Stimulated activated CD8-positive, alpha-beta memory T cell treated with anti-CD3 and anti-CD28 coated beads, Interleukin-15, amount 100 ng/mL, for 1 hour (primary cell): ENCODE measurements around the gene TP53BP2.
A peak's percentile ranks its signal among the peaks of the same experiment; 100 is the strongest.
"Not testable (repeated sequence)": the region's sequence is repeated elsewhere in the genome, so short reads cannot be mapped to it uniquely, and the experiment has no call there.

ENCODE experiments used
- DNase-seq: peaks from one replicate; pipeline ENCODE4 v3.0.0-alpha.2; 2020; ENCODE audit warnings: low read depth

The TP53BP2 gene

DNA sequence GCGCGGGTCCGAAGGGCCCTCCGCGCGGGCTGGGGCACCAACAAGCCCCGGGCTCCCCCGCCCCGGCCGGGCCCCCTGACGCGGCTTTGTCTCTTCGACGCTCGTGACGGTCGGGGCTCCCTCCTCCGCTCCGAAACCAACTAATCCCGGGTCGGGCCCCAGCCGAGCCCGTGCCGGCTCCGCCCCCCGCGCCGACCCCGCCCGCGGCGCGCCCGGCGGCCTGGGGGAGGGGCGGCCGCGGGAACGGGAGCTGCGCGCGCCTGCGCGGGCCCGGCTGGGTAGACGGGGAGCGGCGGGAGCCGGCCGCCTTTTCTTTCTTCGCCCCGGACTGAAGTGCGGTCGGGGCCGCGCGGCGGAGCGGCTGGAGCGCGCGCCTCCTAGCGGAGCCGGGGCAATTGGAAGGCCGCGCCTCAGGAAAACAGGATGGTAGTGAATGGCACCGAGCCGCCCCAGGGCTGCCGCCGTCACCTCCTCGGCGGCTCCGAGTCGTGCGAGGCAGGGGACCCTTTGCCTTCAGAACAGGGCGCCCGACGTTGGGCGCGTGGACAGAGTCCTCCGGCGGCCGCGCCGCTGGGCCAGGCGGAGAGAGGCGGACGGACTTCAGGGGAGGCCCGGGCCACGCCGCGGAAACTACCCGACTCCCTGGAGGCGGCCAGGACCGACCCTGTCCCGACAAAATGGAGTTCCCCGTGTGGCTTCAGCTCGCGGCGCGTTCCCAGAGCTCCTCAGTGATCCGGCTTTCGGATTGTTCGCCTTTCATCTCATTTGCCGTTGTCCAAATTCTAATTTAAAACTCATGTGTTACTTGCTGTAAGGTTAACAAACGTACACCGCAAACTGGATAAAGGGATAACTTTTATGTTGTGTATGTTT lies at the start of gene TP53BP2:
Gene TP53BP2 (minus strand): TSS at position 138 of the 873 bp plus-strand sequence. CDS start 267 bp downstream, outside the sequence.
- DNase-seq, result peak; percentile 67

DNA sequence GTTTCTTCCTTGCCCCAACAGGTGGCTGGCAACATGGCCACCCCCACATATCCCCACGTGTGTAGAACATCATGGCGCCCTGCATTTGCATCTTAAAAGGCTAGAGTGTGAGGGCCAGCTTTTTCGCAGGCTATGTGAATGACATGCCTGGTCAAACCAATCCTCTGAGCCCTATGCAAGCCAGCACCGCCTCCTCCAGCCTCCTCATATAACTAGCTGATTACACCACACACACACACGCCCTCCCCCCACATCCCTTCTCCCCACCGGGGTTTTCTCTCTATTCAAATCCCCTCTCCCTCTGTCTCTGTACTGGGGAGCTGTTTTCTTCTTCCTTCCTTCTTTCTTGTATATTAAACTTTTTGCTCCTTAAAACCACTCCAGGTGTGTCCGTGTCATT lies 44.7 kb upstream of the TP53BP2 start:
- not testable (repeated sequence) for DNase-seq

DNA sequence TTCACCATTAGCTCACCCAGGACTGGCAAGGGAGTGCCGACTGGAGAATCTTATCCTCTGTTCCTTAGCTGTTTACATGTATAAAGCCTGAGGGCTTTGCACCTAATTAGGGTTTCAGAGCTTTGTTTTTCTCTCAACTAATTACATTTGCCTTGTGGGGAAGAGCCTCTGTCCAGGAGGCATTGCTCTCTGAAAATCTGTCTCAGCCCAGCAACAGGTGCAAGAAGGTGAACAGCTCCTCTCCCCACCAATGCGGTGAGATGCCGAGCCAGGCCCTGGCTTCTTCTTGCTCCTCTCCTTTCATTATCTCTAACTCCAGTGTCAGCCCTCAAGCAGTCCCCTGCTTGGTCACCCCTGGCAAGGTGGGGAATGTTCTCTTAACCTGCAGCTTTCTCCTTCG lies 43.6 kb upstream of the TP53BP2 start:
- DNase-seq, result not testable (repeated sequence)

- DNase-seq, result no peak
Measured at GRCh38 chr1:223887747-223888418, 42.1 kb upstream of the TP53BP2 start.

GRCh38 chr1:223886516-223886921 lies 40.8 kb upstream of the TP53BP2 start:
- DNase-seq, result no peak

DNA sequence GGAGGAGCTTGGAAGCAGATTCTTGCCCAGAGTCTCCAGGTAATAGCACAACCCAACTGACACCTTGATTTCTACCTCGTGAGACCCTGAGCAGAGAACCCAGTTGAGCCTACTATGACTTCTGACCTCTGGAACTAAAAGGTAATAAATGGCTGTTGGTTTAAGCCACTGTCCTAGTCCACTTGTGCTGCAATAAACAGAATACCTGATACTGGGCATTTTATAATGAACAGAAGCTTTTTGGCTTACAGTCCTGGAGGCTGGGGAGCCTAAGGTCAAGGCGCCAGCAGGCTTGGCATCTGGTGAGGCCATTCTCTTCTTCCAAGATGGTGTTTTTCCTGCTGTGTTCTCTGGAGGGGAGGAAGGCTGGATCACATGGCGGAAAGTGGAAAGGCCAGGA lies 39.9 kb upstream of the TP53BP2 start:
- no peak for DNase-seq

DNA sequence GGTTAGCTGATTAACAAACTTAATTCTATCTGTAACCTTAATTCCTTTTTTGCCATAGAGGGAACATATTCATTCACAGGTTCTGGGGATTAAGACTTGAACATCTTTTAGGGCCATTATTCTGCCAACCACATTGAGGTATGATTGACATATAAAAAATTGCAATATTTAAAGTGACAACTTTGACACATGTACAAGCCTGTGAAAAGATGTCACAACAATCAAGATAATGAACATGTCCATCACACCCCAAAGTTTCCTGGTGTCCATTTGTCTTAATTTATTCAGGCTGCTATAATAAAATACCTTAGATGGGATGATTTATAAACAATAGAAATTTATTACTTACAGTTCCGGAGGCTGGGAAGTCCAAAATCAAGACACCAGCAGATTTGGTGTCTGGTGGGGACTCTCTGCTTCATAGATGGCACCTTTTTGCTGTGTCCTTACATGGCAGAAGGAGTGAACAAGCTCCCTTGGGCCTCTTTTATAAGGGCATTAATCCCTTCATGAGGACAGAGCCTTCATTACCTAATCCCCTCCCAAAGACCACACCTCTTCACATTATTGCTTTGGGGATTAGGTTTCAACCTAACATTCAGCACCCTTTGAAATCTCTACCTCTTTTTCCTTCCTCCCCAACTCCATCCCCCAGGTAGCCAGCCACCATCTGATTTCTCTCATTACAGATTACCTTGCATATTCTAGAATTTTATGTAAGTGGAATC lies 33.0 kb upstream of the TP53BP2 start:
- DNase-seq, result no peak

GRCh38 chr1:223877804-223878203 lies 32.1 kb upstream of the TP53BP2 start:
- no peak for DNase-seq

DNA sequence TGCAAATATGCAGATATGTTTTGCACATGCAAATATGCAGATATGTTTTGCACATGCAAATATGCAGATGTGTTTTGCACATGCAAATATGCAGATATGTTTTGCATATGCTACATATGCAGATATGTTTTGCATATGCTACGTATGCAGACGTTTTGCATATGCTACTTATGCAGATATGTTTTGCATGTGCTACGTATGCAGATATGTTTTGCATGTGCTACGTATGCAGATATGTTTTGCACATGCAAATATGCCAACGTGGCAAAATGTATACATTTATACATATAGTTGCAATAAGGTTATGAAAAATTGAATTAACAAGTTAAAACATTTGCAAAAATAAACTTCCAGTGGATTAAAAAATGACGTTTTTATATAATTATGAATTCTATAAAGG lies 30.8 kb upstream of the TP53BP2 start:
- DNase-seq, result no peak

DNA sequence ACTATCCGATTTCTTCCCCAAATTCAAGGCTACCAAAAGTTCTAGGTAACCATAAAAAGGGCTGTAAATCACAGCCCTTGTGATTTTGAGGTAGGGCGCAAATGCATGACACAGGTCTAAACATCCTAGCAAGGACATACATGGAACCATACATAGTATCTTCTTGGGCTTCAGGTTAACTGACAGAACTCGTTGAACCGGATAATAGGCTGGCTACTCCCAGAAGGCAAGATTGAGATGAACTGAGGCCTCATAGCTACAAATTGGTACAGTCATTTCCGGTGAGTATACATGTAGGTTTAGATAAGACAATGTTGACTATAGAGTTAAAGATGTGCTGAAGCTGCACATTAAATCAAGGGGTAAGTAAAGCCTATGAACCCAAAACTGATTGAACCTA lies 27.3 kb upstream of the TP53BP2 start:
- DNase-seq, result no peak

DNA sequence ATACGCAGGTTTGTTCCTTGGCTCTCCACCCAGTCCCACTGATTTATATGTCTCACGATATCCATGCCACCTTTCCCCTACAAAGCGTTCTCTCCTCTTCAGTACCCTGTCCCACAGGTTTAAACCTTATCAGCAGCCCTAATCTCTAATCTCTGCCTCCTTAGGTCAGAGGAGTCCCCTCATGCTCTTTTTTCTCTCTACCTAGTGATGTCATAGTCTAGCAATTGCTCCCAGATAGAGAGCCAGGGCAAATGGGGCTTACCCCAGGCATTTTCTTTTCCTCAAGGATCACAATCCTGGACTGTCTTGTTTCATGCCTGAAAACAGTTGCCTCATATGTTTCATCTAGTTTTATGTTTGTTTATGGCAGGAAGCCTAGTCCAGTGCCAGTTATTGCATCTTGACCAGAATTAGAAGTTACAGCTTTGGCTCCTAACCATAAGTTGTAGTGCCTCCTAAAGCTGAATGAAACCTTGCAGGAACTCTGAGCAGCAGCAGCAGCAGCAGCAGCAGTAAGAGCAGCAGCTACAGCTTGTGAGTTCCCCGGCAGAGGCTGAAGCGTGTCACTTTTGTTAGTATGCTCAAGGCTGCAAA lies 26.7 kb upstream of the TP53BP2 start:
- DNase-seq, result no peak

DNA sequence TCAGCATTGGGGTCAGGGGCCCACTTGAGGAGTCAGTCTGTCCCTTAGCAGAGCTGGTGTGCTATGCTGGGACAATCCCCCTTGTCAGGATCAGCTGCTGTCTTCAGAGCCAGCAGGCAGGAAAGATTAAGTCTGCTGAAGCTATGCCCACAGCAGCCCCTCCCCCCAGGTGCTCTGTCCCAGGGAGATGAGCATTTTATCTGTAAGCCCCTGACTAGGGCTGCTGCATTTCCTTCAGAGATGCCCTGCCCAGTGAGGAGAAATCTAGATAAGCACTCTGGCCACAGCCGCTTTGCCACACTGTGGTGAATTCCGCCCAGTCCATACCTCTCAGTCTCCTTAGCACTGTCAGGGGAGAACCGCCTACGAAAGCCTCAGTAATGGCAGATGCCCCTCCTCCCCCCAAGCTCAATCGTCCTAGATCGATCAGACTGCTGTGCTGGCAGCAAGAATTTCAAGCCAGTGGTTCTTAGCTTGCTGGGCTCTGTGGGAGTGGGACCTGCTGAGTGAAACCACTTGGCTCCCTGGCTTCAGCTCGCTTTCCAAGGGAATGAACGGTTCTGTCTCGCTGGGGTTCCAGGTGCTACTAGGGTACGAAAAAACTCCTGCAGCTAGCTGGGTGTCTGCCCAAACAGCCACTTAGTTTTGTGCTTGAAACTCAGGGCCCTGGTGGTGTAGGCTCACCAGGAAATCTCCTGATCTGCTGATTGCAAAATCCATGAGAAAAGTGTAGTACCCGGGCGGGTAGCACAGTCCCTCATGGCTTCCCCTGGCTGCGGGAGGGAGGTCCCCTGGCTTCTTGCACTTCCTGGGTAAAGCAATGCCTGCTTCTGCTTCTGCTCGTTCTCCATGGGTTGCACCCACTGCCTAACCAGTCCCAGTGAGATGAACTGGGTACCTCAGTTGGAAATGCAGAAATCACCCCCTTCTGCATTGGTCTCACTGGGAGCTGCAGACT lies 25.1 kb upstream of the TP53BP2 start:
- DNase-seq, result no peak

GRCh38 chr1:223864599-223865368 lies 19.0 kb upstream of the TP53BP2 start:
- DNase-seq, result not testable (repeated sequence)

GRCh38 chr1:223864084-223864483 lies 18.3 kb upstream of the TP53BP2 start:
- no peak for DNase-seq

DNA sequence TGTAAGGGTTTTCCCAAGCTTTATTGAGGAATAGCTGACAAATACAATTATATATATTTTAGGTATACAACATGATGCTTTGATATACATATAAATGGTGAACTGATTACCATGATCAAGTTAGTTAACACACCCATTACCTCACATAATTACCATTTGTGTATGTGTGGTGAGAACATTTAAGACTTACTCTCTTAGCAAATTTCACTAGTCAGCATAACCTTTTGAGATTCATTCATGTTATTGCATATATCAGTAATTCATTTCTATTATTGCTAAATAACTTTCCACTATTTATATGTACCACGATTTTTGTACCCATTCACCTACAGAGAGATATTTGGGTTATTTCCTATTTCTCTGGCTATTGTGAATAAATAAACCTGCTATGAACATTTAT lies 16.2 kb upstream of the TP53BP2 start:
- DNase-seq, result no peak

DNA sequence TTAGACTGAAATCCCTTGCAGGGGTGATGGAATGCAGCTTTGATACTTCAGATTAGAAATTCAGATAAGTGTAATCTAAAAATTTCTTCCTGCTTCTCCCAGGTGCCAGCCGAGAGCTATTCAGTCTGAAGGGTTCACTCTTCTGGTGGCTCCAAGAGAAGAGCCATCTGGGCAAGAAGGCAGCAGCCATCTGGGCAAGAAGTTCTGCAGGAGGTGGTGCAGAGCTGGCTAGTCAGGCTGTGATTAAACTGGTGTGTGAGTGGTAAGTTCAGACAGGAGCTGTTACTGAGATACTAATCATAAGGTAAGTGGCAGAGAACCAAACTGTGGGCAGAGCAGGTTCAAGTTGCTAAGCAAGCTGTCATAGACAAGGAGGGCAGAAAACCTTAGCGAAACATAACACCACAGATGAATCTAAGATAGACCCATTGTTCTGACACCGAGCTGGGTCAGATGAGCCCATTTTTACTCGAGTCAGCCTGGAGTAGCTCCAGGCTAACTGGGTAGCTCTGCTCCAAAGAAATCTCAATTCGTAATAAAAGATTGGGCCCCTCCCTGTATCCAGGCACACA lies 14.4 kb upstream of the TP53BP2 start:
- DNase-seq, result no peak

- no peak for DNase-seq
Measured at GRCh38 chr1:223859058-223859457, 13.3 kb upstream of the TP53BP2 start.

DNA sequence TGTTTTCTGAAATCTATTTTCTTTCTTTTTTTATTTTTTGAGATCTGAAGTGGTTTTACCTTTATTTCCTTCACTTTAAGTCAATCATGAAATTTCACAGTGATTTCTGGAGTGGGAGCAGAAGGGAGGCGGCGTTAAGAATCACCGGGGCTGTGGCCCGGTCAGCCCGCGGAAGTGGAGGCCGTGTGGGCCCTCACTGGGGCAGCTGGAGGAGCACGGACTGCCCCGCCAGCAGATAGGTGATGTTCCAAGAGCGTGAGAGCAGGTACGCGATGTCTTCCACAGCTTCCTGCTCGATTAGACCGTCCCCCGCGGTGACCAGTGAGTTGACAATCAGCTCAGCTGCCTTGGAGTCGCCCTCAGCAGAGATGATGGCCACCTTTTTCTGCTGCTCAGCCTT lies 10.6 kb upstream of the TP53BP2 start:
- DNase-seq, result no peak

- DNase-seq, result no peak
Measured at GRCh38 chr1:223853748-223854147, 8.0 kb upstream of the TP53BP2 start.

GRCh38 chr1:223853275-223853674 lies 7.5 kb upstream of the TP53BP2 start:
- DNase-seq, result no peak
